NK-92 (cell line): ENCODE measurements around the gene RNU2-63P.
"Not testable (repeated sequence)": the region's sequence is repeated elsewhere in the genome, so short reads cannot be mapped to it uniquely, and the experiment has no call there.

Experiments
- DNase-seq: peaks from one replicate; lab custom pipeline; 2025; ENCODE audit not compliant: unreplicated experiment; lab: John Stamatoyannopoulos, UW

Gene RNU2-63P

DNA sequence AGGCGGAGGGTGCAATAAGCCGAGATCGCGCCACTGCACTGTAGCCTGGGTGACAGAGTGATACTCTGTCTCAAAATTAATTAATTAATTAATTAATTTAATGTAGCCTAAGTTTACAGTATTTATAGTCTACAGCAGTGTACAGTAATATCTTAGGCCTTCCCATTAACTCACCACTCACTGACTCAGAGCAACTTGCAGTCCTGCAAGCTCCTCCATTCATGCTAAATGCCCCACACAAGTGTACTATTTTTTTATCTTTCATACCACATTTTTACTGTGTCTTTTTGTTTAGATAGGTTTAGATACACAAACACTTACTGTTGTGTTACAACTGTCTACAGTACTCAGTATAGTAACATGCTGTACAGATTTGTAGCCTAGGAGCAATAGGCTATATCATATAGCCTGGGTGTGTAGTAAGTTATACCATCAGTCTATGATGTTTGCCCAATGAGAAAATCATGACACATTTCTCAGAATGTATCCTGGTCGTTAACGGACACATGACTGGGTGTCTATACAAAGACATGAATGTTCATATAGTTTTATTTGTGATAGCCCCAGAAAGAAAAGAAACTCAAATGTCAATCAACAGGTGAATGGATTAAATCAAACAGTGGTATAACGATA, 15.8 kb upstream of the RNU2-63P start:
- DNase-seq: no peak

DNA sequence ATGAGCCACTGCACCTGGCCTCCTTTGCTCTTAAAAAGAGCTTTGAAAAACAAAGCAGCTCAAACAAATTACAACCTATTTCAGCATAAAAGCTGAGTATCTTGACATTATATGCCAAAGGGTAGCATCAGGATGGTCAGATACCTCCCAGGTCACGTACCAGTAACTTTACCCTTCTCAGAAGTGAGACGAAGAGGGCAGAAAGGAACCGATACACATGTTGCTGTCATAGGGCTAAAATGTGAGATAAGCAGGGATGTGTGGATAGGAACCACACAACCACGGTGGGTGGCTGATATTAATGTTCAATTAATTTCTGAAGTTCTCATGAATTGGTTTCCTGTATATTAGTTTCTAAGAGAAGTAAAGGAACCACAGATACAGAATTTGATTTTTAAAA, 12.6 kb upstream of the RNU2-63P start:
- DNase-seq: no peak

DNA sequence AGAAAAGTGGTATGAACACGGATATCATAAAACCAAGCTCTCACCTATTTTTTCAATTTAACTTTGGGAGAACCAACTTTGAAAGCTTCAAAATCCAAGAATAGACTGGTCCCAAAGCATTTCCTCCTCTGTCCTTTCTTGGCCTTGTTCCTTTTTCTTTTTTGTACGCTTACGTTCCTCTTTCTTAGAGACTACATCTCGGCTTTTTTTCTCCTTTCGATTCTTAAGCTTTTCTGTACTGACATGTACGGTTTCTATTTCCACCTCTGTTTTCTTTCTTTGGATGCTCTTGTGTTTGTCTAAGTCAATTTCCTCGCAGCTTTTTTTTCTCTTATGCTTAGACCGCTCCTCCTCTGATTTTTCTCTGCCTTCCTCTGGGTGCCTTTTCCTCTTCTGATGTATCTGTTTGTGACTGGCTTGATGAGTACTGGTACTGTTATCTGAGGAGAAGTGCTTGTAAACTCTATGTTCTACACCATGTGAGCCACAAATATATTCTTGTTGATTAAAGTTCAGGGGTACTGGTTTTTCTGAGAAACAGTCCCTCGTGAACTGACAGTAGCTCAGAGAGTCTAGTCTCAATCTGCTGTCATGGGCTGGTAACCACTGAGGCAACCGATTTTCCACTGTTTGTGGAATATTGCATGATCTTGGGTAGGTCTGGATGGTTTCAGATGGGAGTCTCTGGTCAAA, 11.5 kb upstream of the RNU2-63P start:
- DNase-seq: no peak

DNA sequence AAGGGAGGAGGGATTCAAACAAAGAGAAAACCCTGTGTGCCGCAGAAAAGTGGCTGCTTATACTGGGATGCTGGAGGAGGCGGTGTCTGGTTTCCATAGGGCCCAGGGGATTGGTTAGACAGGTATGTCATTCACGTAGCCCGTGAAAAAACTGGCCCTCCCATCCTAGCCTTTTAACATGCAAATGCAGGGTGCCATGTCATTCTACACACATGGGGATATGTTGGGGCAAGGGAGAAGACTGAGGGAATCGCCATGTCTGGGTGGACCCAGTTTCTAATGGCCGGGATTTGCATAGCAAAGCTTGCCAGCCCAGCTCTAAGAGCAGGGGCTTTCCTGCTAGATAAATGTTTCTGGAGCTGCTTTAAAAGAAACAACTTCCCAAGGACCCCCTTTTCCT, 8.2 kb upstream of the RNU2-63P start:
- no peak for DNase-seq

DNA sequence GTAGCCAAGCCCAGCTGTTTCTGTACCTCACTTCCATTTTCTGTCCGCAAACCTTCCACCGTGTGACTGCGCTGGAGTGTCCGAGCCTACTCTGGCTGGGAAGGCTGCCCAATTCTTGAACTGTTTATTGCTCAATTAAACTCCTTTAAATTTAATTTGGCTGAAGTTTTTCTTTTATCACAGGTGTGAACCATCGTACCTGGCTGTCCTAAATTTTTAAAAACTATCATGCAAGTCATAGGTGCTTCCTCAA, 6.2 kb upstream of the RNU2-63P start:
- DNase-seq: no peak

DNA sequence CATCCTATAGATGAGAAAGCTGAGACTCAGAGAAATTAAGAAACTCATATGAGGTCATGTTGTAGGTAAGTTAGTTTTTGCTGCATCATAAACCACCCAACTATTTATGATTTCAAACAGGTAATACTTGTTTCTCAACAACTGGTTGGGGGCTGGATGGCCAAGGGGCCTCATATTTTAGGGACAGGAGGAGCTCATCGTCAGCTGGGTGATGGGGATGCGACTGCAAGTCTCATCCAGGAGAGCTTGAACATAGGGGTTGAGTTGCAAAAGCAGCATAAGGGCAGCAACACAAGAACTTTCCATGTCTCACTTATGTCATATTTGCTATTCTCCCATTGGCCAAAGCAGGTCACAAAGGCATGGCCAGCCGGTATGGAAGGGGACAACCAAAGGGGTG, 3.6 kb upstream of the RNU2-63P start:
- no peak for DNase-seq

DNA sequence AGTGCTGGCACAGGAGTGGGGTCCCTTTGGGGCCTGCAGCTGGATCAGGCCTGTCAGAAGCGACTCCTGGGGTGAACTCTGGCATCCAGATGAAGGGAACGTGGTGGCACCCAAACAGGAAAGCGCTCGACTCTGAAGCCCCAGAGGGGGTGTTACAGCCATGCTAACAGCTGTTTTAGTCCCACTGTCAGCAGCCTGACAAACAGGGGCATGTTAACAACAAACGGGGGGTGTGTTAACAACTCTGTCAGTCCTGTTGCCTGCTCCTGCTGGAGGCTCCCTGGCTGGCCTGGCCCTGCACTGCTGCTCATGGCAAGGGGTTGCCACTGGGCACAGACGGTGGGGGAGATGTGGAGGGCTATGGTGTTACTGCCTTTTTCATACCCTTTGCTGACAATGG, 2.6 kb upstream of the RNU2-63P start:
- no peak for DNase-seq

DNA sequence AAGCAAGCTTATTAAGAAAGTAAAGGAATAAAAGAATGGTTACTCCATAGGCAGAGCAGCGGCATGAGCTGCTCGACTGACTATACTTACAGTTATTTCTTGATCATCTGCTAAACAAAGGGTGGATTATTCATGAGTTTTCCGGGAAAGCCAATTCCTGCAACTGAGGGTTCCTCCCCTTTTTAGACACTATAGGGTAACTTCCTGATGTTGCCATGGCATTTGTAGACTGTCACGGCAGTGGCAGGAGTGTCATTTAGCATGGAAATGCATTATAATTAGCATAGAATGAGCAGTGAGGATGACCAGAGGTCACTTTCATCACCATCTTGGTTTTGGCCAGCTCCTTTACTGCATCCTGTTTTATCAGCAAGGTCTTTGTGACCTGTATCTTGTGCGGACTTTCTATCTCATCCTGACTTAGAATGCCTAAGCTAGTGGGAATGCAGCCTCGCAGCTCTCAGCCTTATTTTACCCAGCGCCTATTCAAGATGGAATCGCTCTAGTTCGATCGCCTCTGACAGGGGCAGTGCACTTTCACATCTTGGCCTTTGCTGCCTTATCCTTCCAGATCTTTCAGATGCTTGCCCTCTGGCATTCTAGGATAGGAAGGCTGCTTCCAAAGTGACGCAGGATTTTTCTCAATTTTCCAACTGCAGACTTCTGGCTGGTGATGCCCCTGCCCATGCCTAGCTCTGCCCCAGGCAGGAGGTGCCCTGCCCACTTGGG, 1.9 kb upstream of the RNU2-63P start:
- DNase-seq: not testable (repeated sequence)

DNA sequence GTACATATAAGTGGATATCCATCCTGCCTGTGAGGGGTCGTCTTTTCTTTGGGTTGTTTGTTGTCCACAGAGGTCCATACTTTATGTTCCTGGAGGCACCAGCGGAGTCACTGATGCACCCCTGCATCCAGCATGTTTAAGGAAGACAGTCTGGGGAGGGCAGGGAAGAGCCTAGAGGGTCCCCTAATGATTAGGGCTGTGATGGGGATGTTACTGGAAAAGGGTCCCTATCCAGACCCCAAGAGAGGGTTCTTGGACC, 1.4 kb upstream of the RNU2-63P start:
- not testable (repeated sequence) for DNase-seq

DNA sequence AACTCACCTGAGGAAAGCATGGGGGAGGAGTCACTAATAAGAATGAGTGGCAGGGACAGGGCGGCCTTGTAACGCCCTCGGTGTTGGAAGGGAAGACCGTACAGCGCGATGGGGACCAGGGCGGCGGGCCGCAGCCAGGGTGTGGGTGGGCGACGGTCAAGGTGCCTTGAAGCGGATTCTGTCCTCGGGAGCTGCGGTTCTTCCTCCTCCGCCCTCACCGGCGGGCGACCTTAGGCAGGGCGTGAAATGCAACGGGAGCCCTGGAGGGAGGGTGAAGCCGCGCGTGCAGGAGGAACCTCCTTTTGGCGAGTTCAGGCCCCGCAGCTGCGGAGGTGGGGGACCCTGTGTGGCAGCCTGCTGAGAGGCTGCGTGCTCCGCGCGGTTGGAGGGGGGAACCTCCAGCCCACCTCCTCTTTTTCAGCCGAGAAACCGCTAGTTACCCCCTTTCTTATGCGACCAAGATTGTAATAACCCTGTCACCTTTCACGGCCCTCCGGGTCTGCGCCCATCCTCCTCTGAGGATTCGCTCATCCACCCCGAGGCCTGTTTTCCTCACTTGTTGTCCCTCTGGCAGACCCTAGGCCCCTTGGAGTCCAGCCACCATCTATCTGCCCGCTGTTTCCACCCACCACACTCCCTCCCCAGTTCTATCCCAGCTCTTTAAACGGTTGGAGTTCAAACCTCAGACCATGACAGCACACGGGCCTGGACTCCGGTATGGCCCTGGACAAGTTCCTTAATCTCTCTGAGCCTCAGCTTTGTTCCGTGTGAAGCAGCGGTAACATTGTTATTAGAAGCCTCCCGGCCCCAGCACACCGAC, 823 bp upstream of the RNU2-63P start:
- no peak for DNase-seq

DNA sequence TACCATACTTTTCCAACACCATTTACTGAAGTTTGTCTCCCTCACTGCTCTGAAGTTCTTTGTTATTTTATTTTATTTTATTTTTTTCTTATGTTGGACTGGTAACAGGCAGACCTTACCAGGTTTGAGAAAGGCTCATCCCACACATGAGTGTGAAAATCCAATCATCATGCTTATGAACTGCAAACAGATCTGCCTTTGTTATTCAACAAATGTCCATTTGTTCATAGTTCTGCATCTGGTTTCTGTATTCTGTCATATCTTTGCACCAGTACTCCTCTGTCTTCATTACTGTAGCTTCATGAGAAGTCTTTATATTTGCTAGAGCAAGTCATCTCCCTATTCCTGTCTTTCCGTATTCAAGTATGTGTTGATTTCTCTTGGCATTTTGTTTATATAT, 5.3 kb downstream of the RNU2-63P start:
- no peak for DNase-seq

DNA sequence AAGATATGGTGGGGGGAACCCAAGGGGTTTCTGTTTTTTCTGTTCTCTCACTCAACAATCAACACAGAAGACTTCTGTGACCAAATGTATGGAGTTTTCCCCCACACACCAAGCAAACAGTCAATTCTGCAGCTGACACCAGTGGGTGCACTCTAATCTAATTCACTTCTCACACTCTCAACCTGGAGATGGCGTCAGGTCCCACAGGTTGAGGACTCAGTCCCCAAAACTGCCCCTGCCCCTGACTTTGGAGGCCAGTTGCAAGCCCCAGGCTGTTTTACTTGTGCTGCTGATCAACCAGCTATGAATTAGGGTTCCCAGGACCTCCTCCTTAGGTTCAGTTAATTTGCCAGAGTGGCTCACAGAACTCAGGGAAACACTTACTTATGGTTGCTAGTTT, 6.2 kb downstream of the RNU2-63P start:
- no peak for DNase-seq

DNA sequence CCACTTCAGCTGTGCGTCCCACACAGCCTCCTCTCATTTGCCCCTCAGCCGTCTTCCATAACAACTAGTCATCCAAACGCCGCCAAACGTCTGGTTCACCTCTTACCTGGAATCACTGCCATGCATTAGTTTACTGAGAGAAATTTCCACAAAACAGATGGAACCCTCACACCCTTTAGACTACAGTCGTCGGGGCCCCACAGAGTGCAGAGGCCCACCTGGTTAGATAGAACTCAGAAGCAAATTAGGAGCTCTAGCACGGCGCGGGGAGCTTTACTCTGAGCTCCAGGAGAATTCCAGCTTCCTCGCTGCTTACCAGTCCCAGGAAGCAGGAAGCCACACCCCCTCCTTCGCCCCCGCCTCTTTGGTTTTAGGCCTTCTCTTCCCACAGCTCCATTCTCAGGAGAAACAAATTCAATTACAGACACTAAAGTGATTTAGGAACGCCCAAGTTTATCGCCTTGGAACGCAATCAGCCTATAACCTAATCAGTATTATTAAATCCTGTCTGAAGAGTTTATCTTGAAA, 9.4 kb downstream of the RNU2-63P start:
- no peak for DNase-seq

DNA sequence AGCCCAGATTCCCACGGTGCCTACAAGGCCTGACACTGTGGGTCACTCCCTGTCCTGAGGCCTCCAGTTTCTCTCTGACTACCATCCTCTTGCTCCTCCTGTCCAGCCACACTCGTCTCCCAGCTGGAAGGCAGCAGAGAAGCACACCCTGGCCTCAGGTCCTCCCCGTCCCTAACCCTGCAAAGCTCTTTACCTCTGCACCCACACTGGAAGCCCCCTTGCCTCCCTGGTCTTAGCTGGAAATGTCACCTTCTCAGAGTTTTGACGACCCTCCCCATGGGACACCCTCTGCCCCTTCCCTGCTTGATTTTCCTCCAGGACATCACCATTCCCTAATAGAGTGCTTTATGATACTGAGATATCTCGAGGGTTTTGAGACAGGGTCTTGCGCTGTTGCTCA, 10.6 kb downstream of the RNU2-63P start:
- no peak for DNase-seq

DNA sequence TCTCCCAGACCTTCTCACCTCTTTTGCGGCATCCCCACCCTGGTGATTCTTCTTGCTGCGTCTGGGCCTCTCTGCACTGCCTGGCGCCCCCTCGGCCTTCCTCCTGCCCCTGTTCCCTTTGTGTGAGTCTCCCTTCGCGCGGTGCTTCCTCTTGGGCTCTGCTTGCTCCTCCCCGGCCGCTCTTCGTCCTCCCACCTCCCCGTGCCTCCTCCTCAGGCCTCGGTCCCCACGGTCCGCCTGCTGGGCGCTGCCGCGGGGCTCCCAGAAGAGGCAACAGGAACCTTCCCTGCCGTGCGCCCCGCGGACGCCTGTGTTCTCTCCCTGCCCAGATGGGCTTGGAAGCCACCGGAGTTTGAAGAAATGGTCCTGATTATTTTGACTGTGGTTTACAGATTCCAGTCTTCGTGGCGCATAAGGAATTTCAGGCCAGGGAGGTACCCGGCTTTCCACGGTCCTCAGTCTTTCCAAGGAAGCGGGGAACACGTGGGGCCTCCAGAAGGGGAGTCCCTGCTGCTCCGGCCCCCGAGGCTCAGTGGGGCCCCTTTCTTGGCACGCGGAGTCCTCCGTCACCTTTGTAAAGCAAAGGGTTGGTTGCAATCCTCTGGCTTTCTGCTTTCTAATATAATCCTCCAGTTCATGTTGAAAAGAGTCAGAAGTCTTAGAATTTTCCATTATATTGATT, 13.1 kb downstream of the RNU2-63P start:
- DNase-seq: no peak

DNA sequence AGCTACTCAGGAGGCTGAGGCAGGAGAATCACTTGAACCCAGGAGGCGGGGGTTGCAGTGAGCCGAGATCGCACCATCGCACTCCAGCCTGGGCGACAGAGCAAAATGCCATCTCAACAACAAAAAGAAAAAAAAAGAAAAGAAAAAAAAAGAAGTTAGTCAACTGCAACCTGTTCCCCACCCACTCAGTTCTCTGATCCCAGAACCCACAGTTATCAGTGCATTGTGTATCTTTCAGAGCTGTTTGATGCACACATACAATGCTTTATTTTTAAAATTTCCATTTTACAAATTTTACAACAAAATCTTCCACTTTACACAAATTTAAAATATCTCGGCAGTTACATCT, 14.0 kb downstream of the RNU2-63P start:
- DNase-seq: no peak

DNA sequence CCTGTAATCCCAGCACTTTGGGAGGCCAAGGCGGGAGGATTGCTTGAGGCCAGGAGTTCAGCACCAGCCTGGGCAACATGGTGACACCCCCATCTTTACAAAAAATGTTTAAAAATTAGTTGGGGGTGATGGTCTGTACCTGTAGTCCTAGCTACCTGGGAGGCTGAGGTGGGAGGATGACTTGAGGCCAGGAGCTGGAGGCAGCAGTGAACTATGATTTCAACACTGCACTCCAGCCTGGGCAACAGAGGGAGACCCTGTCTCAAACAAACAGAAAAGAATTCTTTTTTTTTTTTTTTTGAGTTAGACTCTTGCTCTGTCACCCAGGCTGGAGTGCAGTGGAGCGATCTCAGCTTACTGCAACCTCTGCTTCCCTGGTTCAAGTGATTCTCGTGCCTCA, 15.9 kb downstream of the RNU2-63P start:
- DNase-seq: not testable (repeated sequence)

DNA sequence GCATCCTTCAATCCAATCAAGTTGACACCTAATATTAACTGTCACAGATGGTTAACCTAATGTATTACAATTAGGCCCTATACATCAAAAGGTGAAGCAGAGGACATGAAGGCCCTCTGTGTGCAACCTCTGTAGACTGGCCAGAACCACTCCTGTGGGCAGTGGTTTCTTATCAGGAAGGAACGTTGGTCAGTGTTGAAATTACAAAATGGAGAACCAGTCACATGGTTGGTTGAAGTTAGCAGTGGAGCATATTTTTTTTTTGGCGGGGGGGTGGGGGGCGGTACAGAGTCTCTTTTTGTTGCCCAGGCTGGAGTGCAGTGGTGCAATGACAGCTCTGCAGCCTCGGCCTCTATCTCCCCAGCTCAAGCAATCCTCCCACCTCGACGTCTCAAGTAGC, 19.8 kb downstream of the RNU2-63P start:
- no peak for DNase-seq

DNA sequence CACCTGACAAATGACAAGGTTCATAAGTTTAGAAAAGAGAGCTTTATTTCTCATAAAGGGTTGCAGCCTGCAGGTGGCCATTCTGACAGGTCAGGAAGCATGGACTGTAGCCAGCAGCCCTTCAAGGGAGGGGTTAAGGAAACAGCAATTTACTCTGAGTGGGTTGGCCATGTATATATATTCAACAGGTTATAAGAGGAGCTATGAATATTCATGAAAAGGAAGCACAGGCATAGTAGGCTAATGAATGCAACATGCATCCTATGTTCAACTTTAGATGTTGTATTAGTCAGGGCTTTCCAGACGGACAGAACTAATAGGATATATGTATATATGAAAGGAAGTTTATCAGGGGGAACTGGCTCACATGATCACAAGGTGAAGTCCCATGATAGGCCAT, 20.6 kb downstream of the RNU2-63P start:
- no peak for DNase-seq

DNA sequence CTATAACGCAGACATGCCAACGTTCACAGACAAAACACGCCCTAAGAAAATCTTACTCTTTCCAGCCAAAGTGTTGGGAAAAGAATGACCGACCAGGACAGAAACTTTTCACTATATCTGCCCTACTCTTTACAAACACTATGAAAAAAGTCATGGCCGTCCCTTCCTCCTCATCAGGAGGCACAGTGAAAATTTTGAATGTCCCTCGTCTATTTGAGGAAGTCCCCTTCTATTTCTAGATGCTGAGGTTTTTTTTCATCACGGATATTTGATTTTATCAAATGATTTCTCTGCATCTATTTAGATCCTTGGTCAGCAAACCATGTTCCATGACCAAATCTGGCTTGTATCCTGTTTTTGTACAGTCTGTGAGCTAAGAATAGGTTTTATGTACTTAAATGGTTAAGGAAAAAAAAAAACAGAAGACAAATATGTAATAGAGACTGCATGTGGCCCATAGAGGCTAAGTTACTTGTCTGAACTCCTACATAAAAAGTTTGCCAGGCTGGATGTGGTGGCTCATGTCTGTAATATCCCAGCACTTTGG, 22.0 kb downstream of the RNU2-63P start:
- DNase-seq: not testable (repeated sequence)

DNA sequence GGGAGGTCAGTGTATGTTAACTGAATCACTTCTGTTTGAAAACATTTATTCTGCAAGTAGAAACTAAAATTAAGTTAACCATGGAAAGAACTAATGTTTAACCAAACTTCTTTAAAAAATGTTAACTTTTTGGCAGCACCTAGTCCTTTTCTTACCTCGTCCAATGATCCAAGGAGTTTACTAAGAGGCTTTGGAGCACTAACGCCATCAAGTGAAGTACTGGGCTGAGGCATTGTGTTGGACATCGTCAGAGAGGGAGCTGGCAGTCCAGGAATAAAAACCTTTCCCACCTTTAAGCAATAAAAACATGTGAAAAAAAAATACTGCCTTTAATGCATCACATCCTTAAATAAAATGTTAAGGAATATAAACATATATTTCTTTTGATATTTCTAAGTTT, 23.8 kb downstream of the RNU2-63P start:
- not testable (repeated sequence) for DNase-seq
